H7 (cell line): ENCODE data around the gene SMIM36. TPM values are rescaled to one million over a fixed set of nuclear protein-coding genes. Genes with fewer than 3 reads are reported as not detected.
"Not testable (repeated sequence)": the region's sequence is repeated elsewhere in the genome, so short reads cannot be mapped to it uniquely, and the experiment has no call there.

Source experiments
- DNase-seq: peaks from one replicate; pipeline ENCODE4 v3.0.0; 2012
- H3K27me3 ChIP-seq: 2 replicates; pipeline ENCODE4 v1.6.0; 2011; ENCODE audit warnings: mild to moderate bottlenecking, low read length; ENCODE audit not compliant: control insufficient read depth, insufficient read depth
- H3K36me3 ChIP-seq: replicated peaks from 2 replicates; pipeline ENCODE4 v1.5.1; 2011; ENCODE audit warnings: low read length; ENCODE audit not compliant: control insufficient read depth, insufficient read depth
- H3K4me3 ChIP-seq: 2 replicates; pipeline ENCODE4 v1.5.1; 2011; ENCODE audit warnings: low read depth, mild to moderate bottlenecking, control low read depth, low read length, moderate library complexity; ENCODE audit not compliant: insufficient read depth
- total RNA-seq: library from RNA; depleted of rRNA; stranded (reverse); fragments of >200 nt; shearing (Covaris generic); gene quantifications from 2 replicates; pipeline ENCODE4 v1.2.3, GENCODE V29; 2014

Gene SMIM36
- total RNA-seq, 1 experiment from 2014 or later = not detected

- no peak overlapping the region for H3K4me3 ChIP-seq
- DNase-seq = no peak
- no peaks in the 10 kb centered on the region for H3K27me3 ChIP-seq
- H3K36me3 ChIP-seq = no peaks in the 10 kb centered on the region
These were observed 57.3 kb downstream of the SMIM36 start for GRCh38 chr17:55453839-55454557.

GRCh38 chr17:55452139-55452790 is 59.0 kb downstream of the SMIM36 start:
- no peak for DNase-seq
- H3K27me3 ChIP-seq = no peaks in the 10 kb centered on the region
- no peak overlapping the region for H3K4me3 ChIP-seq
- no peaks in the 10 kb centered on the region for H3K36me3 ChIP-seq

GRCh38 chr17:55451758-55452138 is 59.5 kb downstream of the SMIM36 start:
- no peak for DNase-seq
- no peaks in the 10 kb centered on the region for H3K27me3 ChIP-seq
- no peak overlapping the region for H3K4me3 ChIP-seq
- no peaks in the 10 kb centered on the region for H3K36me3 ChIP-seq

GRCh38 chr17:55451203-55451641 is 60.0 kb downstream of the SMIM36 start:
- Histone ChIP-seq H3K36me3 (no peaks in the 10 kb centered on the region), H3K4me3 (no peak overlapping the region), H3K27me3 (no peaks in the 10 kb centered on the region)
- no peak for DNase-seq

- Histone ChIP-seq H3K27me3 (no peaks in the 10 kb centered on the region), H3K36me3 (no peaks in the 10 kb centered on the region), H3K4me3 (no peak overlapping the region)
- DNase-seq = no peak
These were observed 60.9 kb downstream of the SMIM36 start for GRCh38 chr17:55450232-55450825.

- no peak for DNase-seq
- Histone ChIP-seq H3K27me3 (no peaks in the 10 kb centered on the region), H3K4me3 (no peak overlapping the region), H3K36me3 (no peaks in the 10 kb centered on the region)
These were observed 62.6 kb downstream of the SMIM36 start for GRCh38 chr17:55448681-55449080.

- no peak overlapping the region for H3K4me3 ChIP-seq
These were observed 64.6 kb downstream of the SMIM36 start for GRCh38 chr17:55446581-55447205.

GRCh38 chr17:55446004-55446403 is 65.2 kb downstream of the SMIM36 start:
- not testable (repeated sequence) for H3K27me3 ChIP-seq, DNase-seq, H3K4me3 ChIP-seq, H3K36me3 ChIP-seq

More at GRCh38 chr17:55446581-55447205, 64.6 kb downstream of the SMIM36 start:
- H3K36me3 ChIP-seq = no peaks in the 10 kb centered on the region
- DNase-seq = no peak
- H3K27me3 ChIP-seq = no peaks in the 10 kb centered on the region

- Histone ChIP-seq H3K4me3 (no peak overlapping the region), H3K36me3 (no peaks in the 10 kb centered on the region), H3K27me3 (no peaks in the 10 kb centered on the region)
- DNase-seq = no peak
These were observed 66.5 kb downstream of the SMIM36 start for GRCh38 chr17:55444471-55445441.

GRCh38 chr17:55443904-55444303 is 67.3 kb downstream of the SMIM36 start:
- H3K27me3 ChIP-seq = no peaks in the 10 kb centered on the region
- H3K36me3 ChIP-seq = no peaks in the 10 kb centered on the region
- H3K4me3 ChIP-seq = no peak overlapping the region
- no peak for DNase-seq

- H3K27me3 ChIP-seq = no peaks in the 10 kb centered on the region
- DNase-seq = no peak
- H3K36me3 ChIP-seq = no peaks in the 10 kb centered on the region
These were observed 68.1 kb downstream of the SMIM36 start for GRCh38 chr17:55442953-55443683.

GRCh38 chr17:55442462-55442861 is 68.8 kb downstream of the SMIM36 start:
- H3K4me3 ChIP-seq = no peak overlapping the region
- H3K27me3 ChIP-seq = no peaks in the 10 kb centered on the region
- H3K36me3 ChIP-seq = no peaks in the 10 kb centered on the region
- DNase-seq = no peak

More at GRCh38 chr17:55442953-55443683, 68.1 kb downstream of the SMIM36 start:
- H3K4me3 ChIP-seq = no peak overlapping the region

- no peak for DNase-seq
- Histone ChIP-seq H3K36me3 (no peaks in the 10 kb centered on the region), H3K4me3 (no peak overlapping the region), H3K27me3 (no peaks in the 10 kb centered on the region)
These were observed 69.7 kb downstream of the SMIM36 start for GRCh38 chr17:55441544-55441943.
